Embryonic facial prominence (tissue), 1 donor: ENCODE data around the gene DOK3.

Experiments
- DNase-seq: peaks from one replicate; pipeline ENCODE4 v3.0.0-alpha.2; 2016; ENCODE audit errors: extremely low spot score

DOK3 gene

DNA sequence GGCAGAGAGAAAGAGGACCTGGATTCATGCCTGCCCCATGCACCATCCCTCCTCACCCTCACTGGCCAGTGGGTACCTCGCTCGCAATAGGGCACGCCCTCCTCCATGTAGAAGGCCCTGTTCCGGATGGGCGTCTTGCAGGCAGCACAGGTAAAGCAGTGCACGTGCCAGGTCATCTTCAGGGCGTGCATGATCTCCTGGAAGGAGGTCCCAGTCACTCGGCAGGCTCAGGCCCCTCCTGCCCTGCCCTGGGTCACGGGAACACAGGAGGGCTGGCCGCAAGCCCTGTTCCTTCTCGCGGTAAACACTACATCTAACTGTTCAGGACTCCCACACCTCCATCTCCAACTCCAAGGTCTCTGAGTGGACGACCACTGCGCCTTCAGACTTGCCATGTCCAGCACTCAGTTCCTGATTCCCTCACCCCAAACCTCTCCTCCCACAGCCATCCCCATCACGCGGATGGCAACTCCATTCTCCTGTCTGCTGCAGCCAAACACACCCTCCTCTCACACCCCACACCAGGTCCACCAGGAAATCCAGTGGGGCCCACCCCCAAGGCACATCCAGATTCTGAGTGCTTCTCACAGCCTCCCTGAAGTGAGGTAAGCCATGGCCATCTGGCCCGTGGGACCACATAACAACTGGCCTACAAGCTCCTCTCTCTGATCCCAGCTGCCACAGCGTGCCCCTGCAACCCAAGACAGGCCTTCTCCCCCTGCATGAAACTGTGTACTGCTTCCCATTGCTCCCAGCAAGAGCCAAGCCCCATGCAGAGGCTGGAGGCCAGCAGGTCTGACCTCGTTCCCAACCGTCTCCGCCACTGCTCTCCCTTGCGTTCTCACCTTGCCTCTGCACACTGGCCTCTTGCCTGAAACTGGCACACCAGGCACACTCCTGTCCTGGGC, 25.4 kb downstream of the DOK3 start:
- DNase-seq: no peak

DNA sequence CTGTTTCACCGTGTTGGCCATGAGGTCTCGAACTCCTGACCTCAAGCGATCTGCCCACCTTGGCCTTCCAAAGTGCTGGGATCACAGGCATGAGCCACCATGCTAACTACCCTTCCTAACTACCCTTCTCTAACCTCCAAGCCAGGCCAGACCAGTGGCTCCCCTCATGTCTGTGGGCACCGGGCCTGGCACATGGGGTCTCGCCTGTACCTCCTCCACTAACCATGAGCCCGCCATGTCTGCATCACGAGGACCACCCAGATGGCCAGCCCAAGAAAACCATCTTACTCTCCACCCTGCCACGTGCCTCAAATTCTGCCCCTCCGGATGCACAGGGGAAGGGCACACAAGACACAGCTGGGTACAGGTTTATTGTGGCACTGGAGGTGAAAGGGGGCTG, 26.6 kb downstream of the DOK3 start:
- no peak for DNase-seq

DNA sequence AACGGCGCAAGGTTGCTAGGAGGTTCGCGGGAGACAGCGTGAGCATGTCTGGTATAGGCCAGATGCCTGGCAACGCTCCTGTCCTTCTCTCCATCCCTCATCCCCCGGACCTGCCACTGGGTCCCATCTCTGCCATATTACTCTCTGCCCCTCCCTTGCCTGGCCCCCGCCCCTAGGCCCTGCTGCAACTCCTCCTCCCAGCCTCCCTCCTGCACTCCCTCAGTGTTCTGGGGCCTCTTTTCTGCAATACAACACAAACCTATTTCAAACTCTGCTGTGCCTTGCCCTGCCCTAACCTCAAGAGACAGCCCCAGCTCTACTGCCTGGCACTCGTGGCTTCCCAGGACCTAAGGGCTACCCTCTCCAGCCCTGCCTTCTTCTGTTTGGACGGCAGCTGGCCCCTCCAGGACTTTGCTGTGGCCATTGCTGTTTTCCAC, 27.2 kb downstream of the DOK3 start:
- DNase-seq: no peak

DNA sequence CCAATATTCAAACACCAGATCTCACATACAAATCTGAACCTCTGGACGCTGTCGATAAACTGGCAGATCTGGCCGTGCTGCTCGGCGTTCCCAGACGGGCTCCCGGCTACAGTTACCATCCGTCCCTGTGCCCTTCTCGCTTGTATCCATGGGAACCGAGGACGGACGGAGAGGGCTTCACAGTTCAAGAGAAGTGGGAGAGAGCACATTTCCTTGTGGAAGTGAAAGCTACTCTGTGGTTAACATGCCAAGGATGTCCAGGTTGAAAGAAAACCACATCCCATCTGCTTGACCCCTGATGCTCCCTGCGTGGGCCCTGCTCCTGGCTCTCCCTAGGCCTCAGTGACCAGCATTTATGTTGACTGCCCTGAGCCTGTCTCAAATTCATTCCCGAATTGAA, 29.9 kb downstream of the DOK3 start:
- no peak for DNase-seq

DNA sequence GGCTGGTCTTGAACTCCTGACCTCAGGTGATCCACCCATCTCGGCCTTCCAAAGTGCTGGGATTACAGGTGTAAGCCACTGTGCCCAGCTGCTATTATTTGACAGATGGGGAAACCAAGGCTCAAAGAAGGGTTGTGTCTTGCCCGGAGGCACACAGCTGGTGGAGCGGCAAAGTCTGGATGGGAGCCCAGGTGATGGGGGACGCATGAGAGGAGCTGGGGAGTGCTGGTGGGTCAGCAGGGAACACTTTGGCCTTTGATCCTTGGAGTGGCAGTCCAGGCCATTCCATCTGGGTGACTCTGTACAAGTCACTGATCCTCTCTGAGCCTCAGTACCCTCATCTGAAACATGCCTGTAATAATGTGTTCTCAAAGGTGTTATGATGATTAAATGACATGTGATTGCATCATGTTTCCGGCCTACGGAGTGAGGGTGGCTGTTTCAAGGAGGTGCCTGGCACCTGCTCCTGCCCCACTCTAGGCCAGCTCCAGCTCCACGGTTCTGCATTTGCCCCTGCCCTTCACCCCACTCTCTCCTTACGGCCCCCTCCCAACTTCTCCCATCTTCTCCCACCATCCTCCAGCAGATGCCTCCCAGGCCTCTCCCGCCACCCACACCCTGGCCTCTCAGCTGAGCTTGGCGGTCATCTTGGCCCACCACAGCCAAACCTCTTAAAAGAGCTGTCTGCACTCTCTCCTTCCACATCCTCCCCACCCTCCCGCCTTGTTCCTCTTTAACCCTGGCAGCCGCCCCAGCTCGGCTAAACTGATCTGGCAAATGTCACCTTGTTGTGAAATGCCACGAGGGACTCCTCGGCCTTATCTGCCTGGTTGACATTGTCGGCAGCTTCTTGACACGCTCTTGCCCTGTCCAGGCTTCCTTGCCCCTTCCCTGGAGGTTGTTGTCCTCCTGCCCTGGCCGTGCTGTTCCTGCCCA, 30.6 kb downstream of the DOK3 start:
- no peak for DNase-seq

DNA sequence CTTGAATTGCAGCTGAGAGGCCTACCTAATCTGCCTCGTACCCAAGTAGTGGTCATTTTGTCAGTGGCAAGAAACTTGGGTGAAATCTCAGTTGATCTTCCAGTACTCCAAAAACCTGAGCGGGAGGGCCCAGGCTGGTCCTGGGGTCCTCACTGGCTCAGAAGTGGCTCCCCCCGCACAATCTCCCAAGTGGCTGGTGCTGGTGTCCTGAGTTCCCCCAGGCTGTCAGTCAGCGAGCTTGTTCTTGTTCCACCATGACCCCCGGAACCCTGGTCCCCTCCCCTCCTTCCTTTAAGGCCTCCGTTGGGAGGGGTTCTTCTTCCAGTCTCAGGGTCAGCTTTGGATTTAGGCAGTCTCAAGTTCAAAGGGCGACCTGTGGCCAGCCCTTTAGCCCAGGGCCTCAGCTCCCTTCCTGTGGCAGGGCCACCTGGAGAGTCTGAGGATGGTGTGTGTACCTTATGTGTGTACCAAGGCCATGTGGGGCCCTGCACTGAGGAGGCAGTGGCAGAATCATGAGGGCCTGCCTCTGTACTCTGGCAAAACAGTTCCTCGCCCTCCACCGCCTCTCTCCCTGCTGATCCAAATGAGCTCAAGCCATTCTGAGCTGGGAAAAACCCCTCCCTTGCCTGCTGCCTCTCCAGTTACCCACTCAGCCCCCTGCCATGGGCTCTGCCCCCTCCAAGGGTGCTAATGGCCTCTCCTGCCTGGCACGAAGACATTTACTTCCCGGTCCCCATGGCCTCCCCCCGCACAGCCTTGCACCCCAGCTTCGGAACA, 31.7 kb downstream of the DOK3 start:
- DNase-seq: no peak

DNA sequence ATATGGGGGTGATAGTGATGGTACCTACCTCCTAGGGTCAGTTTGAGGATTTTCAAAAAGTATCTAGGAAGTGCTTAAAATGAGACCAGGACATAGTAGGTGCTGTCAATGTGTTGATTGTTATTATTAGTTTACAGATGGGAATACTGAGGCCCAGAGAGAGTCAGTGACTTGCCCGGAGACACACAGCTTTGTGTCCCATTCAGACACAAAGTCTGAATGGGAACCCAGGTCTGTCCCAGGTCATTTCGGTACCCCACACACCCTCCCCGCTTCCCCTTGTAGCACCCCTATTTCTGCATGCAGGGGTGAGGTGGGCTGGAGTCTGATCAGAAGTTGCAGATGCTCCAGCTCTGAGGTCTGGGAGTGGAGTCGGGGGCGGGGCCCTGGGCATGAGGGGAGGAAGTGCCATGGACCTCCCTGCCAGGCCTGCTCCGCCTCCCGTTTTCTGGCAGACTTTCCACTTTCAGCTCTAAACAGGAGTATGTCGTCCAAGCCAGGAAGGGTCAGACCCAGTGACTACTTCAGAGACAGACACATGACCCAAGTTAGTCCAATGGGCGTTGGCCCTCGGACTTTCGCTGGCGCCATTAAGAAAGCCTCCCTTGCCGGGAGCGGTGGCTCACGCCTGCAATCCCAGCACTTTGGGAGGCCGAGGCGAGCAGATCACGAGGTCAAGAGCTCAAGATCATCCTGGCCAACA, 32.9 kb downstream of the DOK3 start:
- no peak for DNase-seq

DNA sequence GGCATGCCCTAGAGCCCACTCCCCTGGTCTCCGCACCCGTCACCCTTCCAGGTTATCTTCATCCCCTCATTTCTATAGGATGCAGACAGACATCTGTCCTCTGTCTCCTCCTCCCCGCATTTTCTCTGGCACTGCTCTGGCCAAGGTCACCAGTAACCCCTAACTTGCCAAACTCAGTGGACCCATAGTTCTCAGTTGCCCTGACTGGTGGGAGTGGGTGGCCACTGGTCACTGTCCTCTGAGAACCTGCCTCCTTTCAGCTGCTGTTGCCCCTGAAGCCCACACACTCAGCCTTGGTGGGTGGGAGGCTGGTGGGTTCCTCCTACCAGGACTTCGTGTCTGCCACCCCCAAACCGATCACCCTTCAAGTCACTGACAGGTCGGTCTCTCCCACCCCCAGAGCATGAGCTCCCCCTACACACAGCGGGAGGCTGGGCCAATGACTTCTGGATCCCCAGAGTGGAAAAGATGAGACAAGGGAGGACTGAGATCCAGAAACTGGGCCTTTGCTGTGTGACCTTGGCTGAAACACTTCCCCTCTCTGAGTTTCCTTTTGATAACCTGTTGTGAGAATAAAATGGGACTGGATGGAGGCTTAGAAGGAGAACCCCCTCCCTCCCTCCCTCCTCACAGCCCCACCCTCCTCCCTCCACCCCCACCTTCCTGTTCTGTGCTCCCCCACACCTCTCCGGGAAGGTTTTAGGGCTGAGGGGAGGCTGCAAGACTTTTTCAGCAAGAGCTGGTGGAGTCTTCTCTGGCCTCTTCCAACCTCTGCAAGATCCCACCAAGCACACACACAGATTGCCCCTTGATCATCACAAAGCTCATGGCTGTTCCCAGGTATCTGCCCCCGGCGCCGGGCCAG, 33.8 kb downstream of the DOK3 start:
- DNase-seq: no peak

DNA sequence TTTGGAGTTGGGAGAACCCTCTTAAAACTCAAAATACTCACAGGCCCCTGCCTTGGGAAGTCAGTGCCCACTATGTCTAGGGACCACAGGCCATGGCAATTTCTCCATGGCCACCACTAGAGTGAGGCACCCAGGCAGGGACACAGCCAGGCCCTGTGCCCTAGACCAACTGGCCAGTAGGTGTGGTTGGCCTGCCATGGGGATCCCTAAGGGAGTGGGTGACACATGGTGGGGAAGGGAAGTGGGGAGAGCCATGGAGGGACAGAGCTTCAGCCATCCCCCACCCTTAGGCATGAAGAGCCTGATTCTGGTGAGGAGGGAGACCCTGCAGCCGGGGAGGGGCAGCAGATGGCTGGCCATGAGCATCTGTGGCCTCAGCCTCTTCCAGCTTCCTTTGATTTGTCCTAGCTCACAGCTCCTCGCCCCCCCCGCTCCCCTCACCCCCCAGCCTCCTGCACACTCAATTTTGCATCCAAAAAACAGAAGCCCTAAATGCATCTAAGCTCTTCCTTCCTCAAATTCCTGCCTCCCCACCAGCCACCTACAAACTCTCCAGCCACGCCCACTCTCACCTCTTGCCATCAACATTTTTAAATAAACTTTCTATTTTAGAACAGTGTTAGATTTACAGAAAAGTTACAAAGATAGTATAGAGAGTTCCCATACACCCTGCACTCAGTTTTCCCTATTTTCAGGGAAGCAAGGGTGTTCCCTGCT, 34.6 kb downstream of the DOK3 start:
- no peak for DNase-seq

DNA sequence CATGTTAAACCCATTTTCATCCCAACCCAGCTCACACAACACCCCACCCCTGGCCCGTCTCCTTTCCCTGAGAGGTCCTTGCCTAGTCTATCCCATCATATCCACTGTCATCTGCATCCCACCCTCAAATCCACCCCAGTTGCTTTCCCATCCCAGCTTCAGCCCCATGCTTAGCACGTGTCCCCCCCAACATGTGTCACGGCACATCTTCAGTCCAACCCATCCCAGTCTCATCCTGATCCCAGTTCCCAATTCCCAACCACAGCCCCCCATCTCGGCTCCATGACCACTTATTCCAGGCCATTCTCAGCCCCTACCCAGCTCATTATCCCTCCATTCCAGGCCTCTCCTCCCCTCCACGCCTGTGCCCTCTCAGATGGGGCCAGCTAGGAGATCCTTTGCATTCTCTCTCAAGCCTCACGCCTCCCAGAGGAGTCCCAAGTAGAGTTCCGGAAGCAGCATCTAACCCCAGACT, 35.6 kb downstream of the DOK3 start:
- no peak for DNase-seq

DNA sequence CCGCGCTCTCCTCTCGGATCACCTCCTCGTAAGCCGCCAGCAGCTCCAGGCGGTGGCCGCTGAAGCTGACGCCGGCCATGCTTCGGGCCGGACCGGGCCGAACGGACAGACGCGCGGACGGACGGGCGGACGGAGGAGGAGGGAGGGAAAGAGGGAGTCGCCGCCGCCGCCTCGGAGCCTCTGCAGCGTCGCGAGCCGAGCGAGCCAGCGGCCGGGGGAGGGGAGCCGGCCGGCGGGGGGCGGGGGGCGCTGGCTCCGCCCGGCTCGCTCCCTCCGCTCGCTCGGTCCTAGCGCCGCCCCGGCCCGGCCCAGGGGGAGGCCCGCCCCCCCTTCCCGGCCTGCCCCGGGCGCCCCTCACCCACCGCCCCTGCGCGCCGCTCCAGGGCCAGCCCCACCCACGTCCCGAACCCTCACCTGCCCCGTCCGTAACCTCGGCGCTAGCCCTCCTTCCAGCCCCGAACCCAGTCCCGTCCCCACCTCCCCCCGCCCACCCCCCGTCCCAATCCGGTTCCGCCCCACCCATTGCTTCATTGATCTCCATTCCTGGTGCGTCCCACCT, 36.1 kb downstream of the DOK3 start, which contains the start of gene DBN1:
TSS of gene DBN1 (minus strand) at position 192 of the 559 bp plus-strand sequence. CDS start at position 79, 113 bp downstream.
- DNase-seq: no peak

DNA sequence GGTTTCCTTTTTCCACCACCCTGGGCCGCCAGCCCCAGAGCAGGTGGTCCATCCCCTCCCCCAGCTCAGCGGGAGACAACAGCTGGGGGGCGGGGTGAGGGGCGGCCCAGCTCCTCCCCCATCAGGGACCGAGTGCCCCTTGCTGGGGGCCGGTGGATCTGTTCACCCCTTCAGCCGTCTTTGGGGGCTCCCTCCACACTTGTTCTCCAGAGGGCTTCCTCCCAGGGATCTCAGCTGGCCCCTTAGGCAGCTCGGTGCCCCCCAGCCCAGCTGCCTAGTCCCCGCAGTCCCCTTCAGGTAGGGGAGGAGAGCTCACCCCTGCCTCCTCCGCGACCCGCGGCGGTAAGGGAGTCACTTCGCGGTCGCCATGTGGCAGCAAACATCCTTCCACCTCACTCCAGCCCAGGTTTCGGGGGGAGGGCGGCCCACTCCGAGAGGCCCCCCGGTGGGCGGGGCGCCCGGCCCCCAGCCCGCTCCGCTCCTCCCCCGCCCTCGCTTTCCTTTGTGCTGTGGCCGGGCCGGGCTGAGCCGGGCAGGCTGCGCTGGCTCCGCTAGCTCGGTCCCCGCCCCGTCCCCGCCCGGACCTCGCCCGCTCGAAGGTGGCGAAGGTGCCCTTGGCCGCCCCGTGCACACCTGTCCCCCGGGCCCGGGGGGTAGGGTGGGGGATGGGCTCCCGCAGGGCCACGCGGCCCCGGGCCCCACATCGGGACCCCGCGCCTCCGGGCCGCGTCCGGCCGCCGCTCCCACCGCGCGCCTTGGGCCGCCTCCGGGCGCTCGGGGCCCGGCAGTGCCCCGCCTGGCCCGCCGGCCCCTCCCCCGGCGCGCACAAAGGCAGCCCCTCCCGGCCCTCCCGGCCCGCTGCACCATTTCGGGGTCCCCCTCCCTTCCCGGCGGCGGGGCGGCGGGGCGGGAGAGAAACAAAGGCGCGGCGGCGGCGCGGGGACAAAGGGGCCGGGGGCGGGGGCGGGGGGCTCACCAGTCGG, 36.9 kb downstream of the DOK3 start:
- no peak for DNase-seq

DNA sequence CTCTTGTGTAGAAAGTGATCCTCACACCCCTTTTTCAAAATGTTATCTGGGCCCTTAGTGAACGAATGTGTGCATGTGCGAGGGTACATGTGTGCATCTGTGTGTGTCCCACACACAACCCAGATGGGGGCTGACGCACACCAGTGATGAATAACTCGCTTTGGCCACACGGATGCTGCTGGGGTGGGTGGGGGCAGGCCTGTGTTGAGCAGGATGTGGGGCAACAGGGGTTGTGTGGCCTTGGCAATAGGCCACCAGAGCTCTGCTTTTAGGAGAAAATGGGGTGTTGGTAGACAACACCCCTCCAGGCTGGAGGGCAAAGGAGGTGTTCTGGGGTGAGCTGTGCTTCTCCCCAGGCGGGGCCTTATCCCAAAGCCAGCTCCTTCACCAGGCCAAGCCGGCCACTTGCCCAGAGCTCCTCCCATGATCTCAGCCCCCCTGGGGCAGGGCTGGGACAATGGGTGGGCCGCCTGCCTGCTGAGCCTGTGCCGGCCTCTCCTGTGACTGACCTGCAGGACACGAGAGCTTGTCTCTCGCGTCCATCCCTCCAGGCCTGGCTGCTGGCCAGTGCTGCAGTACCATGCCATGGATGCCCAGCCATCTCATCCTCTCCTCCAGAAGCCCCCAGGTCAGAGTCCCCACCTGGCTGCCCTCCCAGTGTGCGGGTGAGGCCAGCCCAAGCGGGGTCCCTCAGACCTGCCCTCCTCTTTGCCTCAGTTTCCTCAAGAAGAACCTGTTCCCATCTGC, 37.8 kb downstream of the DOK3 start:
- no peak for DNase-seq

DNA sequence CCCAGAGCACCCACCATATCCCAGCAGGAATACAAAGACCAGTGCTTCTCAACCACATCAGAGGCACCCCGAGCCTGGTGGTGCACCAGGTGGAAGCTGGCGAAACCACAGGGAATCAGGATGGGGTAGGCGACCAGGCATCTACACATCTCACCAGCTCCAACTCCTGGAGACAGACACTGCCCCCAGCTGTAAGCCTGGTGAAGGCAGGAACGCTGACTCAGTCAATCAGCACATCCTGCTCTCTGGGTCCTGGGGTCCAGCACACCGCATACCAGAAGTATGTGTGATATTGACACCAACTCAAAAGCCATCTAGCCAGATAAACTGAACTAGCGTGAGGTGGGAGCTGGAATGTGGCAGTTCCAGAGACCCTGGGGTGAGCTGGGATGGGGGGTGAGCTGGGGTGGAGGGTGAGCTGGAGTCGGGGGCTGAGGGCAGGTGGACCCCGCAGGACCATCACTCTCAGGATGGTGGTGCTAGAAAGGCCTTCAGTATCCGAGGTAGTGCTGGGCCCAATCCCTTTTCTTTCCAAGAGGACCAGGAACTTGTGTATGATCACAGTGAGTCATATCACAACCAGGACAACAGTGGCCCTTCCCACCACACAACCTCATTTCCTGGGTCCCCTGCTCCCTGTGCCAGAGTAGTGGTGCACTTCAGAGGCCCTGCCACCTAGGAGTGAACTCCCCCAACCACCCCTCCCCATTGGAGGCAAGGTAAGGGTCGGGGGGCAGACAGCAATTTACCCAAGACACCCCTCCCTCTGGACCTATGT, 38.7 kb downstream of the DOK3 start:
- DNase-seq: no peak

DNA sequence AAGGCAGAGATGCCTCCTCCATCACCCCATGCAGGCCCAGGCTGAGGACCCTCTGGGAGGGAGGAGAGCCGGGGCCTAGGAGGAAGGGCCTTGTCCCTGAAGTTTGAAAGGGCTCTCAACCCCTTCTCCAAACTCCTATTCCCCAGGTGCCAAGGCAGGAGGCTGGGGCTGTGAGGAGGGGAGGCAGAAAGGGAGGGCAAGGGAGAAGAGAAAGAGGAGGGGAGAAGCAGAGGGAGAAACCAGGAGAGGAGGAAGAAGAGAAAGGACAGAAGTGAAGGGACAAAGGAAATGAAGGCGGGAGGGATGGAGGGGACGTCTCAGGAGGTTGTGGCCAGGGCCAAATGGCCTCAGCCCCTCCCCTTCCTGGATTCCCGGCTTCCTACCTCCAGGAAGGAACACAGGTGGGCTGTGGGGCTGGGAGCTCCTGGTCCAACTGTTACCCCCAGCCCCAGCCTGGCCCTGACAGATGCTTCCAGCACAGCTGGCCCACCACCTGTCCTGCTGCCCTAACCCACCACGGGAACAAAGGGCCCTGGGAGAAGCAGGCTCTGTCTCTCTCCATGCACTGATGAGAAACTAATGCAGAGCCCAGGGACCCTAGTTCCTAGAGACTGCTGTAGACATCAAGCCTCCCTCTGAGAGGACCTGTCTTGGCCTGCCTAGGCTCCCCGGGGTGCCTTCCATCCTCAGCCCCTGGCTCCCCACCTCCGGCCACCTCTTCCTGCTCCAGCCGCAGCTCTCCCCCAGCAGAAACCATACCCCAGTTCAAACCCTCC, 39.7 kb downstream of the DOK3 start:
- DNase-seq: no peak
